GM21529 (cell line): ENCODE measurements around the gene NSFL1C.

Experiments used
- ATAC-seq: cut with Tn5 transposase; IDR thresholded peaks from one replicate; pipeline ENCODE4 v1.9.1; 2021; ENCODE audit not compliant: unreplicated experiment

Gene NSFL1C

GRCh38 chr20:1486566-1486965 lies 19.9 kb upstream of the NSFL1C start:
- ATAC-seq = no peak

DNA sequence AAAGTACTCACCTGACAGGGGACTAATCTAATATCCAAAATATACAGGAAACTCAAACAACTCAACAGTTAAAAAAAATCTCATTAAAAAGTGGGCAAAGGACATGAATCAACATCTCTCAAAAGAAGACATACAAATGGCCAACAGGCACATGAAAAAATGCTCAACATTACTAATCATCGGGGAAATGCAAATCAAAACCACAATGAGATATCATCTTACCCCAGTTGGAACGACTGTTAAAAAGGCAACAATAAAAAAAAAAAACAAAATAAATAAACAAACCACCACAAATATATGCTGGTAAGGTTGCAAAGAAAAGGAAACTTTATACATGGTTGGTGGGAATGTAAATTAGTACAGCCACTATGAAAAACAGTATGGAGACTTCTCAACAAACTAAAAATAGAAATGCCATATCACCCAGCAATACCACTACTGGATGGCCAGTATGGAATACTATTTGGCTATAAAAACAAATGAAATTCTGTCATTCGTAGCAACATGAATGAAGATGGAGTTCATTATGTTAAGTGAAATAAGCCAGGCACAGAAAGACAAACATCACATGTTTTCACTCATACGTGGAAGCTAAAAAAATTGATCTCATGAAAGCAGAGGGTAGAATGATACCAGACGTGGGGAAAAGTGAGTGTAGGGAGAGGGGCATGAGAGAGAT lies 17.9 kb upstream of the NSFL1C start:
- ATAC-seq = no peak

- ATAC-seq = no peak
These were observed 13.4 kb upstream of the NSFL1C start for GRCh38 chr20:1479831-1480595.

- no peak for ATAC-seq
These were observed 11.9 kb upstream of the NSFL1C start for GRCh38 chr20:1478566-1478965.

DNA sequence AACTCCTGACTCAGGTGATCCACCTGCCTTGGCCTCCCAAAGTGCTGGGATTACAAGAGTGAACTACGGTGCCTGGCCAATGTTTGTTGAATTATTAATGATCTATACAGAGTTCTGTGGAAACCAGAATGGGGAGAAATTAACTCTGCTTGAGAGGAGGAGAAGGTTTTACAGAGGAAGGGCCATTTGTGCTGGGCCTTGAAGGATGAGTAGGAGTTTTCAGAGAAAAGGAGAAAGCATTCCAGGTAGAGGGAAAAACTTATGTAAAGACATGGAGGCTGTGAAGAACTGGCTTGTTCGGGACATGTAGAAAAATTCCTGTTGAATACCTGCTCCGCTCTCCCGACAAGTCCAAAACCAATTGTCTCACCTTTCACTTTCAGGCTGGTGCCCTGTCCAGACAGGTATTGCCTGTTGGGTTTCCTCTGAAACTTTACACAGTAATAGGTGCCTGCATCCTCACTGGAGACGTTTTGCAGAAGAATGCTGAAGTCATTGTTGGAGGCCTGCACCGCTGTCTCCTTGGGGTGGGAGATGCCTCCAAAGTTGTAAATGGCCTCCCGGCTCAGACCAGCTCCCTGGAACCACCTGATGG lies 11.3 kb upstream of the NSFL1C start:
- no peak for ATAC-seq

DNA sequence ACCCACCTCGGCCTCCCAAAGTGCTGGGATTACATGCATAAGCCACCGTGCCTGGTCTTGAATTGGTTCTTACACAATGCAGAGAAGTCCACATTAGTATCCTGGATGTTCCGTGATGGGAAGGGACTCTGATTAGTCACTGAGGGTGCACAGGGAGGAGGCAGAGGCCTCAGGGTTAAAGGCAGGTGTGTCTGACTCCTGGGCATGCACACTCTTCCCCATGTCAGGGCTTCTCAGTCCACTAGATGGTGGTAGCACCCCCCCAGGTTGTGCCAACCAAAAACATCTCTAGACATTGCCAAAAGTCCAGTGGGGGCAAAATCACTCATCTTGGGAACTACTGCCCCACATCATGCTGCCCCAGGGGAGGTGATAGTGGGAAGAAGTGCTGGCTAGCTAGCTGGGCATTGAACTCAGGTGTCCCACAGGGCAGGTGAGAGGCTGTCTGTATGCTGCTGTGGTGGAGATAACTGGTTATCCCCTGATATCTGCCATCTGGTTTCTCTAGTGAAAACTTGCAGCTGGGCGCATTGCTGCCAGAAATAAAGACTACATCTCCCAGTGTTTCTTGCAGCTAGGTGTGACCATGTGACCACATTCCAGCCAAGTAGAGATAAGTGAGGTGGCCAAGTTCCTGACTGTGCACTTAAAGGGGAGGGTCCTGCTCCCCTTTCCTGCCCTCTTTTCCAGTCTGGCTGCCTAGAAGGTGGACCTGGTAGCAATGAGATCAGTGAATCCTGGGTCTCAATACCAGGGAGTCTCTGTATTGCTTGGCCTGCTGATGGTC lies 8.4 kb upstream of the NSFL1C start:
- no peak for ATAC-seq

DNA sequence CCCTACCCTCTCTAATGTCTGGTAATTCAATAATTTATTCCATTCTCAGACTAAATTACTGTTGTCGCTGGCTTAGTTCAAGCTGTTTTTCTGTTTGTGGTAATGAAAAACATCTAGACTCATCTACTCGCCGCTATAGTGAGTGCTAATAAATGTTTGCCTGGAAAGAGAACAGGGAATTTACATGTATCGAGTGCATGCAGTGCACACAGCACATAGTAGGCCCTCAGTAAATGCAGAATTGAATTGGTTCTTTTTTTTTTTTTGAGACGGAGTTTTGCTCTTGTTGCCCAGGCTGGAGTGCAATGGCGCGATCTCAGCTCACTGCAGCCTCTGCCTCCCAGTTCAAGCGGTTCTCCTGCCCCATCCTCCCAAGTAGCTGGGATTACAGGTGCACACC lies 7.7 kb upstream of the NSFL1C start:
- ATAC-seq = no peak

DNA sequence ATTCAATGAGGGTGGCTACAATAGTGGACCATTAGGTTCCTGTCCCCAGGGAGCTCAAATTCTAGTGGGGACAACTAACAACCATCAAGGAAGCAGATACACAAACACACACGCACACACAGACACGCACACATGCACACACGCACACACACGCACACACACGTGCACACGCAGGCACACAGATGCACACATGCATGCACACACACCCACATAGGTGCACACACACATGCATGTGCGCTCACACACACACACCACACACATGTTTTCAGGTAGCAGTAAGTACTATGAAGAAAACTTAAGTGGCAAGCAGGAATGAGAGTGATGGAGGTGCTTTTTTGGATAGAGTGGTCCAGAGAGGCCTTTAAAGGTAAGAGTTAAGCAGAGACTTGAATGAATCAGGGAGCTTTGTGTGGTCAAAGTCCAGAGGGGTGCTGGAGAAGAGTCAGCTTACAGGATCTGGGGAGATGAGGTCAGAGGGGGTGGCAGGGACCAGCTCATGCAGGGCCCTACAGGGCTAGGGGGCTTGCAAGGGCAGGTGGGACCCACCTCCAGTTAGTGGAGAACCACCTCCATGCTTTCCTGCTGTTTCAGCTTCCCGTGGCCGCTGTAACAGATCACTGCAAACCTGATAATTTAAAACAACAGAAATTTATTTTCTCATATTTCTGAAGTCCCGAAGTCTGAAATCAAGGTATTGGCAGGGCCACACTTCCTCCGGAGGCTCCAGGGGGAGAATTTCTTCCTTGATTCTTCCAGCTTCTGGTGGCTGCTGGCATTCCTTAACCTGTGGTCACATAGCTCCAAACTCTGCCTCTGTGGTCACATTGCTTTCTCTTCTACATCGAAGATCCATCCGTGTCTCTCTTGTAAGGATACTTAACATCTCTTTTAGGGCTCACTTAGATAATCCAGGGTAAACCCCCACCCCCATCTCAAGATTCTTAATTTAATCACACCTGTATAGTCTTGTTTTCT lies 6.9 kb upstream of the NSFL1C start:
- ATAC-seq = no peak

GRCh38 chr20:1472556-1473245 lies 6.1 kb upstream of the NSFL1C start:
- ATAC-seq = no peak

DNA sequence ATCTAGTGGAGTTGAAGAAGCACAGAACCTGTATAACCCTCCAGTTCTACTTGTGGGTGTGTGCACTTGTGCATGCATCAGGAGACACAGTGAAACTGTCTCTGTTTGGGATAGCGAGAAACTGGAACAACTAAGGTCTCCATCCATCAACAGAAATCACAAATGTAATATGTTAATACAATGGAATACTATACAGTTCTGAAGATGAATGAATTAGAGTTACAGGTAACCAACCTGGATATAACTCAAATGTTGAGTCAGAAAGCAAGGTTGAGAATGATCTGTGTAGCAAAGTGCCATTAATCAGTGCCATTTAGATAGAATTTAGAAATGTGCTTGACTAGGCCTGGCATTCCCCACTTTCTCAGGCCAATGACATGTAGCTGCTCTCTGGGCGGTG lies 4.6 kb upstream of the NSFL1C start:
- ATAC-seq = no peak

DNA sequence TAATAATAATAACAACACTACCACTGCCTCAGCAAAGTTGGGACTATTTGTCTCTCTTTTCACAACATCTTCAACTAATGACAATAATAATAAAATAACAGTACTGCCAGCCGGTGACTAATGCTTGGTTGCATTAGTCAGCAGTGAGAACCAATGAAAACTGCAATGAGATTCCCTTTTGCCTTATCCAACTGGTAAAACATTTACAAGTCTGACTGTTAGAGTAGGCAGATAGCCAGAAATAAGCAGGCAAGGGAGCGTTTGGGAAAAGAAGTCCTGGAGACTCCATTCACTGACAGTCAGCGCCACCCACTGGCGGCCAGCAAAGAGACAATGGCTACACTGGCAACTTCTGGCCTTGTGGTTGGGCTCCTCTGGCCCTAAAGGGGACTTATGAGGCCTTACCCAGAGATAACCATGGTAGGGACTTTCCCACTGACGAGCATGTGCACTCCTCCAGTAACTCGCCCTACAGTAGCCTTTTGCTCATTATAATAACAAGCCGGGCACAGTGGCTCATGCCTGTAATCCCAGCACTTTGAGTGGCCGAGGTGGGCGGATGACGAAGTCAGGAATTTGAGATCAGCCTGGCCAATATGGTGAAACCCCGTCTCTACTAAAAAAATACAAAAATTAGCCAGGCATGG lies 3.4 kb upstream of the NSFL1C start:
- no peak for ATAC-seq

- ATAC-seq = no peak
These were observed 2.8 kb upstream of the NSFL1C start for GRCh38 chr20:1469306-1469905.

DNA sequence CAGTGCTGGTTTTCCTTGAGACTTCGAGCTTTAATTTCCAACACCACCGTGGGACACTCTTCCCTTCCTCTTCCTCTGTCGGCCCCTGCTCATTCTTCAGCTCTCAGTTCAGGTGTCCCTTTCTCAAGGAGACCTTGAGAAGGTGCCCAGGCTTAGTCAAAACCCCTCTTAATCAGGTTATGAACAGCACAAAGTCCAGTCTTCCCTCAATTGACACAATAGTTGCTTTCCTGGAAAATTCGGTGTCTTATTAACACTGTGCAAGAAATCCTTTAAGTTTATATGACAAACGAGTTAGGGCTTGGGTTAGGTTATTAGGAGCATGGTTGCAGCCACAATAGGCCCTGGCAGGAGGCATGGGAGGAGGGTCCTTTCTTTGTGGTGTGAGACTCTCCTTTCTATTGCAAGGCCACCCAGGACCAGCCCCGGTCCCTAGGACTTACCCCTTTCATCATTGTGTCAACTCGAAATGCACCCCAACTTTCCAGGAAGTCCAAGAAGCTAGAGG lies 1.5 kb upstream of the NSFL1C start:
- ATAC-seq = no peak

GRCh38 chr20:1467355-1468116 lies 887 bp upstream of the NSFL1C start:
- ATAC-seq = no peak

GRCh38 chr20:1467082-1467354 lies 369 bp upstream of the NSFL1C start:
- ATAC-seq = no peak

DNA sequence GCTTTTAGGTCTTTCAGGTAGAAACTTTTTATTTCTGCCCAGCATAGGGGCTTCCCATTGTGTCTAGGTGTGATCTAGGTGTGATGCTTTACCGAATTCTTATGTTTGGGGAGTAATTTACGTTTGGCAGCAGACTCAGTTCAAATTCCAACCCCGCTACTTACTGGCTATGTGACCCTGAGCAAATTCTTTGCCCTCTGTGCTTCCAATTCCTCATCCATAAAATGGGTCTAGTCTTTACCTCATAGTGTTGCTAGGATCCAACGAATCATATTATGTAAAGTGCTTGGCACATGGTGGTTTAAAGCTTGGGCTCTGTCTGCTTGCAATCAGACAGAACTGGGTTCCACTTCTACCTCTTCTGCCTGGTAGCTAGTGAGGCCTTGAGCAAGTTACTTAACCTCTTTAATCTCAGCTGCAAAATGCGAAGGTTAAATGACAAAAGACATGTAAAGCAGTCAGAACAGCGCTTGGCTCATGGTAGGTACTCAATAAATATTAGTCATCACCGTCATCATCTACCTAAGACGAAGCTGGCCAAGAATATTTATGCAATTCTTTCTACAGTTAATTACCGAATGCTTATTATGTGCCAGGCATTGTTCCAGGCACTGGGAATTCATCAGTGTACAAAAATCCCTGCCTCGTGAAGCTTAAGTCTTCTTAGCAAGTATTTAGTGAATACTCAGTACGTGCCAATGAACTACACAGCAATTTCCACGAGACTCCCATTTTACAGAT lies 1.0 kb downstream of the NSFL1C start:
- no peak for ATAC-seq

GRCh38 chr20:1463971-1464570 lies 2.6 kb downstream of the NSFL1C start:
- ATAC-seq = no peak
